ENCODE data around the gene LIX1. TPM values are rescaled to one million over a fixed set of nuclear protein-coding genes. Genes with fewer than 3 reads are reported as not detected.

Gene LIX1
- polyA plus RNA-seq, 1 donor from 2014 or later, result 1.9 TPM

GRCh38 chr5:97101189-97101910 lies 41.1 kb downstream of the LIX1 start:
- Histone ChIP-seq H3K4me2 (ENCODE audit: low read length) (no peak overlapping the region), H3K9ac (ENCODE audit: low read length) (no peak overlapping the region), H3K79me2 (replicated peaks; ENCODE audit: insufficient read depth, low read length) (no peaks in the 10 kb centered on the region), H2AFZ (ENCODE audit: low read depth, low read length) (no peak overlapping the region), H4K20me1 (ENCODE audit: insufficient read depth) (no peaks in the 10 kb centered on the region), H3K4me3 (ENCODE audit: low read length) (no peak overlapping the region), H3K27me3 (ENCODE audit: insufficient read depth, low read depth, low read length) (no peaks in the 10 kb centered on the region), H3K36me3 (ENCODE audit: insufficient read depth, low read length) (no peaks in the 10 kb centered on the region), H3K27ac (ENCODE audit: low read length) (no peak overlapping the region), H3K9me2 (ENCODE audit: insufficient read depth, low read length) (no peaks in the 10 kb centered on the region), H3F3A (ENCODE audit: insufficient read depth, low read length, poor library complexity, severe bottlenecking) (no peaks in the 10 kb centered on the region), H3K9me3 (ENCODE audit: low read length) (no peaks in the 10 kb centered on the region)
- no peak for TF ChIP-seq REST (IDR thresholded peaks at IDR 0.05; ENCODE audit: borderline replicate concordance)
- no peak for TF ChIP-seq MXI1 (conservative IDR thresholded peaks at IDR 0.05; ENCODE audit: poor library complexity, severe bottlenecking)
- no peak for TF ChIP-seq SMC3 (conservative IDR thresholded peaks at IDR 0.05; ENCODE audit: poor library complexity)
- no peak for TF ChIP-seq CTCF (IDR thresholded peaks at IDR 0.05; ENCODE audit: poor library complexity, severe bottlenecking)
- no peak for TF ChIP-seq POLR2AphosphoS5 (IDR thresholded peaks at IDR 0.05)
- no peak for TF ChIP-seq RAD21 (conservative IDR thresholded peaks at IDR 0.05)
- TF ChIP-seq TAF1 (IDR thresholded peaks at IDR 0.05; ENCODE audit: low read depth), result no peak
- no peak for TF ChIP-seq EZH2 (IDR thresholded peaks at IDR 0.05; ENCODE audit: borderline replicate concordance, insufficient read depth, low read length, poor library complexity, severe bottlenecking)
- no peak for TF ChIP-seq EP300 (conservative IDR thresholded peaks at IDR 0.05; ENCODE audit: poor library complexity, severe bottlenecking)

GRCh38 chr5:97100476-97100875 lies 41.9 kb downstream of the LIX1 start:
- Histone ChIP-seq H2AFZ (ENCODE audit: low read depth, low read length) (no peak overlapping the region), H3K4me3 (ENCODE audit: low read length) (no peak overlapping the region), H3K27me3 (ENCODE audit: insufficient read depth, low read depth, low read length) (no peaks in the 10 kb centered on the region), H3F3A (ENCODE audit: insufficient read depth, low read length, poor library complexity, severe bottlenecking) (no peaks in the 10 kb centered on the region), H3K4me2 (ENCODE audit: low read length) (no peak overlapping the region), H3K79me2 (replicated peaks; ENCODE audit: insufficient read depth, low read length) (no peaks in the 10 kb centered on the region), H3K9me2 (ENCODE audit: insufficient read depth, low read length) (no peaks in the 10 kb centered on the region), H4K20me1 (ENCODE audit: insufficient read depth) (no peaks in the 10 kb centered on the region), H3K27ac (ENCODE audit: low read length) (no peak overlapping the region), H3K9ac (ENCODE audit: low read length) (no peak overlapping the region), H3K36me3 (ENCODE audit: insufficient read depth, low read length) (no peaks in the 10 kb centered on the region), H3K9me3 (ENCODE audit: low read length) (no peaks in the 10 kb centered on the region)
- TF ChIP-seq EP300 (conservative IDR thresholded peaks at IDR 0.05; ENCODE audit: poor library complexity, severe bottlenecking), result no peak

All from neural cell (in vitro differentiated cells).